Fibroblast of lung (primary cell): Measurements from ENCODE around the gene LGR6. TPM values are rescaled to one million over a fixed set of nuclear protein-coding genes. Genes with fewer than 3 reads are reported as not detected.

Experiments
- DNase-seq, 2 donors: peaks; one replicate each; pipeline versions ENCODE4 v3.0.0 to v3.0.0-alpha.2; 2010; ENCODE audit warnings: low read depth in 2 of 2
- H2AFZ ChIP-seq: 2 replicates; pipeline ENCODE4 v1.5.1; 2012; ENCODE audit warnings: low read length, control low read depth, inconsistent platforms
- H3K27ac ChIP-seq: 2 replicates; pipeline ENCODE4 v1.5.1; 2011; ENCODE audit warnings: low read length, control low read depth; ENCODE audit not compliant: insufficient read depth
- H3K27me3 ChIP-seq: 2 replicates; pipeline ENCODE4 v1.5.1; 2011; ENCODE audit warnings: mild to moderate bottlenecking, low read length; ENCODE audit not compliant: control insufficient read depth, insufficient read depth
- H3K36me3 ChIP-seq: 2 replicates; pipeline ENCODE4 v1.5.1; 2011; ENCODE audit warnings: low read length; ENCODE audit not compliant: control insufficient read depth, insufficient read depth
- H3K4me1 ChIP-seq: 2 replicates; pipeline ENCODE4 v1.5.1; 2011; ENCODE audit warnings: low read length; ENCODE audit not compliant: control insufficient read depth, insufficient read depth; ENCODE audit errors: extremely low read depth
- H3K4me2 ChIP-seq: 2 replicates; pipeline ENCODE4 v1.5.1; 2011; ENCODE audit warnings: low read length, control low read depth; ENCODE audit not compliant: insufficient read depth; ENCODE audit errors: extremely low read depth
- H3K4me3 ChIP-seq, 4 experiments: fragments of 200-600 bp in 1 of 4; sonication (generic) in 1 of 4; replicated peaks in 1 of 4; 2 replicates each; pipeline ENCODE4 v1.5.1; 2011 to 2016; ENCODE audit warnings: low read length in 4 of 4, low read depth in 3 of 4, mild to moderate bottlenecking in 3 of 4, control low read depth in 2 of 4, inconsistent platforms in 1 of 4, mixed read lengths in 1 of 4; ENCODE audit not compliant: insufficient read depth in 1 of 4; ENCODE audit errors: control extremely low read depth in 1 of 4
- H3K79me2 ChIP-seq: 2 replicates; pipeline ENCODE4 v1.5.1; 2012; ENCODE audit warnings: mild to moderate bottlenecking, low read length, inconsistent platforms; ENCODE audit not compliant: control insufficient read depth, insufficient read depth
- H3K9ac ChIP-seq: 2 replicates; pipeline ENCODE4 v1.5.1; 2011; ENCODE audit warnings: mild to moderate bottlenecking, low read length, control low read depth; ENCODE audit not compliant: insufficient read depth
- H3K9me3 ChIP-seq: 2 replicates; pipeline ENCODE4 v1.5.1; 2012; ENCODE audit warnings: low read depth, low read length; ENCODE audit not compliant: control insufficient read depth, insufficient read depth
- H4K20me1 ChIP-seq: 2 replicates; pipeline ENCODE4 v1.5.1; 2011; ENCODE audit warnings: low read length; ENCODE audit not compliant: control insufficient read depth, insufficient read depth; ENCODE audit errors: extremely low read depth
- EZH2 ChIP-seq: IDR thresholded peaks from 2 replicates; pipeline ENCODE4 v1.5.1; 2012; ENCODE audit warnings: low read length, control low read depth, mild to moderate bottlenecking; ENCODE audit errors: missing control alignments
- polyA plus RNA-seq, 2 donors: library from polyadenylated mRNA; depleted of rRNA in 1 of 2; stranded (reverse) in 1 of 2; unstranded in 1 of 2; fragments of >200 nt; gene quantifications; 2 replicates each; pipeline ENCODE4 v1.2.1, GENCODE V29; 2011 to 2012; ENCODE audit warnings: missing spikeins in 1 of 2
- total RNA-seq: library from RNA; depleted of rRNA; stranded (reverse); fragments of >200 nt; gene quantifications from 2 replicates; pipeline ENCODE4 v1.2.1, GENCODE V29; 2014
- TF ChIP-seq, protein P1 (sequence below), 2 donors: IDR thresholded peaks in 1 of 2; conservative IDR thresholded peaks in 1 of 2; 1 replicate in 1 of 2; 2 replicates in 1 of 2; pipeline ENCODE4 v1.5.1; 2011 to 2012; ENCODE audit warnings: low read length in 2 of 2, control low read depth in 1 of 2, inconsistent platforms in 1 of 2, low read depth in 1 of 2, mild to moderate bottlenecking in 1 of 2

The LGR6 gene
- total and polyA plus RNA-seq, 2 donors (not counting 1 experiment from before 2014, with no cell fraction given) = 0.02 TPM; not detected in 1

DNA sequence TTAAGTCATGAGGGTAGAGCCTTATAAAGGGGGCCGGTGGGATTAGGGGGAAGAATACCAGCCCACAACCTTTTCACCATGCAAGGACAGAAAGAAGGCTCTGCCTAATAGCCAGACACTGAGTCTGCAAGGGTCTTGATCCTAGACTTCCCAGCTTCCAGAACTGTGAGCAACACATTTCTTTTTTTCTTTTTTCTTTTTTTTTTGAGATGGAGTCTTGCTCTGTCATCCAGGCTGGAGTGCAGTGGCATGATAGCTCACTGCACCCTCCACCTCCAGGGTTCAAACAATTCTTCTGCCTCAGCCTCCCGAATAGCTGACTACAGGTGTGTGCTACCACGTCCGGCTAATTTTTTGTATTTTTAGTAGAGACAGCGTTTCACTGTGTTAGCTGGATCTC lies 47.3 kb upstream of the LGR6 start:
- Histone ChIP-seq H3K4me1 (peaks cover 10% of the 10 kb centered on the region), H2AFZ (no peak overlapping the region)

DNA sequence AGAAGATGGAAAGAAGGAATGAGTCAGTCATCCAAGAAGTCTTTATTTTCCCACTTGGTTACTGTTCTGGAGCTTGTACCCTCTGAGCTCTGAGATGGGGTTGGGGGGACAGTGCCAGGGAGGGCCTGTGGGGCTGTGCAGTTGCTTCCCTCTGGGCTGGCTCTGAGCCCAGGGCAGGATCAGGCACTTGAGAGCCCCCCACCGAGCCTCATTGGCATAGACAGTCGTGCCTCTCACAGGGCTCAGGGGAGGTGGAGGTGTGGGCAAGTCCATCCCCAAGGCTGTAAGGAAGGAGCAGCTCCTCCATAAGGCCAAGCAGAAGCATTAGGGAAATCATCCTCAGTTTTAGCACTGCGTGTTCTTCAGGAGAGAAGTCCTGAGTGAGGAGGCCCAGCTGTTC lies 46.6 kb upstream of the LGR6 start:
- DNase-seq = no peak
- Histone ChIP-seq H3K4me2 (no peak overlapping the region), H3K79me2 (peaks cover 20% of the 10 kb centered on the region), H2AFZ (no peak overlapping the region), H3K4me3 (no peak overlapping the region), H4K20me1 (no peaks in the 10 kb centered on the region), H3K27me3 (peaks cover 2% of the 10 kb centered on the region), H3K9ac (no peak overlapping the region), H3K36me3 (no peaks in the 10 kb centered on the region), H3K4me1 (peaks cover 10% of the 10 kb centered on the region), H3K27ac (no peak overlapping the region), H3K9me3 (no peaks in the 10 kb centered on the region)
- TF ChIP-seq, protein P1, sequence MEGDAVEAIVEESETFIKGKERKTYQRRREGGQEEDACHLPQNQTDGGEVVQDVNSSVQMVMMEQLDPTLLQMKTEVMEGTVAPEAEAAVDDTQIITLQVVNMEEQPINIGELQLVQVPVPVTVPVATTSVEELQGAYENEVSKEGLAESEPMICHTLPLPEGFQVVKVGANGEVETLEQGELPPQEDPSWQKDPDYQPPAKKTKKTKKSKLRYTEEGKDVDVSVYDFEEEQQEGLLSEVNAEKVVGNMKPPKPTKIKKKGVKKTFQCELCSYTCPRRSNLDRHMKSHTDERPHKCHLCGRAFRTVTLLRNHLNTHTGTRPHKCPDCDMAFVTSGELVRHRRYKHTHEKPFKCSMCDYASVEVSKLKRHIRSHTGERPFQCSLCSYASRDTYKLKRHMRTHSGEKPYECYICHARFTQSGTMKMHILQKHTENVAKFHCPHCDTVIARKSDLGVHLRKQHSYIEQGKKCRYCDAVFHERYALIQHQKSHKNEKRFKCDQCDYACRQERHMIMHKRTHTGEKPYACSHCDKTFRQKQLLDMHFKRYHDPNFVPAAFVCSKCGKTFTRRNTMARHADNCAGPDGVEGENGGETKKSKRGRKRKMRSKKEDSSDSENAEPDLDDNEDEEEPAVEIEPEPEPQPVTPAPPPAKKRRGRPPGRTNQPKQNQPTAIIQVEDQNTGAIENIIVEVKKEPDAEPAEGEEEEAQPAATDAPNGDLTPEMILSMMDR (conservative IDR thresholded peaks at IDR 0.05 in 1 of 2, IDR thresholded peaks at IDR 0.05 in 1 of 2; ENCODE audit: low read depth in 1 of 2, low read length in 2 of 2) = no peak
- no peak for TF ChIP-seq EZH2

More for the DNA sequence above, 47.3 kb upstream of the LGR6 start:
- H3K4me3 ChIP-seq = no peak overlapping the region
- peaks cover 21% of the 10 kb centered on the region for H3K79me2 ChIP-seq
- H3K27me3 ChIP-seq = peaks cover 2% of the 10 kb centered on the region
- H3K9me3 ChIP-seq = no peaks in the 10 kb centered on the region
- no peak for TF ChIP-seq EZH2
- TF ChIP-seq, protein P1 (conservative IDR thresholded peaks at IDR 0.05 in 1 of 2, IDR thresholded peaks at IDR 0.05 in 1 of 2; ENCODE audit: low read depth in 1 of 2, low read length in 2 of 2) = no peak
- DNase-seq = no peak
- no peaks in the 10 kb centered on the region for H4K20me1 ChIP-seq
- no peak overlapping the region for H3K27ac ChIP-seq
- no peak overlapping the region for H3K9ac ChIP-seq
- no peaks in the 10 kb centered on the region for H3K36me3 ChIP-seq
- H3K4me2 ChIP-seq = no peak overlapping the region

DNA sequence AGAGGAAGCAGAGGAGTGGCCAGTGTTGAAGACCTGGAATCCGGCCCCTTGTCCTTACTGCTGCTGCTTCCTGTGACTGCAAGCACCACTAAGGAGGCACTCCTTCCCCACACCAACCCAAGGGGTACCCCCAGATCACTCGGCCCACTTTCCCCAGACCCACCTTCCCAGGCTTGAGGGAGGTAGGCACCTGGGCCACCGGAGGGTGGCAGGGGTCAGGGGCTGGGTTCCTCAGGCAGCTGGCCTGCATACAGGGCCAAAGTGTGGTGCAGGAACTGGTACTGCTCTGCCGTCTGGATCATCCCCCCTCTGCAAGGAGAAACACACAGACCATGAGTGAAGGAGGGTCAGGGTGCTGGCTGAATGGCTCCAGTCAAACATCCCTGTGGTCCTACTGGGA lies 45.2 kb upstream of the LGR6 start:
- no peak for TF ChIP-seq EZH2
- TF ChIP-seq, protein P1 (conservative IDR thresholded peaks at IDR 0.05 in 1 of 2, IDR thresholded peaks at IDR 0.05 in 1 of 2; ENCODE audit: low read depth in 1 of 2, low read length in 2 of 2) = no peak
- Histone ChIP-seq H3K4me3 (no peak overlapping the region), H3K36me3 (no peaks in the 10 kb centered on the region), H3K4me2 (no peak overlapping the region), H3K4me1 (peaks cover 3% of the 10 kb centered on the region), H3K9me3 (no peaks in the 10 kb centered on the region), H3K9ac (no peak overlapping the region), H3K27ac (no peak overlapping the region), H3K79me2 (peaks cover 8% of the 10 kb centered on the region), H3K27me3 (peaks cover 2% of the 10 kb centered on the region), H4K20me1 (no peaks in the 10 kb centered on the region), H2AFZ (no peak overlapping the region)
- DNase-seq = no peak
